ENCODE measurements around the gene IPP.

DNA sequence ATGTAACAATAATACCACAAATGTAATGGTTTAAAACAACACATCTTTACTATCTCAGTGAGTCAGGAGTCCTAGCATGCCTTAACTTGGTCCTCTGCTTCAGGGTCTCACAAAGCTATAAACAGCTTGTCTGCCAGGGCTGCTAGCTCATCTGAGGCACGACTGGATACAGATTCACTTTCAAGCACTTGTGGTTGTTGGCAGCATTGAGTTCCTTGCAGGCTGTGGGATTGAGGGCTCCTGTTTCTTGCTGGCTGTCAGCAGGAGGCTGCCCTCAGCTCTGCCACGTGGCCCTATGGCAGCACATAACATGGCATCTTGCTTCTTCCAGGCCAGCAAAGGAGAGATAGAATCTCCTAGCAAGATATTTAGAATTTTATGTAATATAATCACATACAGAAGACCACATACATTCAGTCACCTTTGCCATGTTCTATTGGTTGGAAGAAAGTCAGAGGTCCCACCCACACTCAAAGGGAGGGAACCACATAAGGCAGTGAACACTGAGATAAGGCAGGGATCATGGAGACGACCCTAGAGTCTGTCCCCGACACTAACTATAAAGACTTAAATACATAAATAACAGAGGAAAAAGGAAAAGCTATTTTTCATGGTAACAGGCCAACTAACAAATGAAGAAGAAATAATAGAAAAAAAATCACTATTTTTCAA lies 18.9 kb upstream of the IPP start:
- TF ChIP-seq, protein P1, sequence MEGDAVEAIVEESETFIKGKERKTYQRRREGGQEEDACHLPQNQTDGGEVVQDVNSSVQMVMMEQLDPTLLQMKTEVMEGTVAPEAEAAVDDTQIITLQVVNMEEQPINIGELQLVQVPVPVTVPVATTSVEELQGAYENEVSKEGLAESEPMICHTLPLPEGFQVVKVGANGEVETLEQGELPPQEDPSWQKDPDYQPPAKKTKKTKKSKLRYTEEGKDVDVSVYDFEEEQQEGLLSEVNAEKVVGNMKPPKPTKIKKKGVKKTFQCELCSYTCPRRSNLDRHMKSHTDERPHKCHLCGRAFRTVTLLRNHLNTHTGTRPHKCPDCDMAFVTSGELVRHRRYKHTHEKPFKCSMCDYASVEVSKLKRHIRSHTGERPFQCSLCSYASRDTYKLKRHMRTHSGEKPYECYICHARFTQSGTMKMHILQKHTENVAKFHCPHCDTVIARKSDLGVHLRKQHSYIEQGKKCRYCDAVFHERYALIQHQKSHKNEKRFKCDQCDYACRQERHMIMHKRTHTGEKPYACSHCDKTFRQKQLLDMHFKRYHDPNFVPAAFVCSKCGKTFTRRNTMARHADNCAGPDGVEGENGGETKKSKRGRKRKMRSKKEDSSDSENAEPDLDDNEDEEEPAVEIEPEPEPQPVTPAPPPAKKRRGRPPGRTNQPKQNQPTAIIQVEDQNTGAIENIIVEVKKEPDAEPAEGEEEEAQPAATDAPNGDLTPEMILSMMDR (IDR thresholded peaks at IDR 0.05): no peak
- TF ChIP-seq POLR2A (IDR thresholded peaks at IDR 0.05): no peak
